Esophagus muscularis mucosa (tissue), 4 donors: ENCODE data around the gene HIVEP1. TPM values are rescaled to one million over a fixed set of nuclear protein-coding genes. Genes with fewer than 3 reads are reported as not detected.
"Not testable (repeated sequence)": the region's sequence is repeated elsewhere in the genome, so short reads cannot be mapped to it uniquely, and the experiment has no call there.

Experiments used
- DNase-seq: peaks from one replicate; pipeline ENCODE4 v3.0.0-alpha.2; 2017; ENCODE audit errors: extremely low spot score
- H3K27ac ChIP-seq, 4 donors: fragments of 200-600 bp; sonication (generic); replicated peaks in 1 of 4; 1 replicate in 3 of 4; 2 replicates in 1 of 4; pipeline ENCODE4 v1.5.1; 2016 to 2019; ENCODE audit warnings: mild to moderate bottlenecking in 1 of 4
- H3K27me3 ChIP-seq, 4 donors: fragments of 200-600 bp; sonication (generic); one replicate each; pipeline versions ENCODE4 v1.5.1 to v1.6.0; 2016 to 2019
- H3K36me3 ChIP-seq, 4 donors: fragments of 200-600 bp; sonication (generic); one replicate each; pipeline ENCODE4 v1.5.1; 2016 to 2019
- H3K4me1 ChIP-seq, 4 donors: fragments of 200-600 bp; sonication (generic); one replicate each; pipeline ENCODE4 v1.5.1; 2016 to 2019
- H3K4me3 ChIP-seq, 4 donors: fragments of 200-600 bp; sonication (generic); 1 replicate in 2 of 4; 2 replicates in 2 of 4; pipeline ENCODE4 v1.5.1; 2016 to 2019; ENCODE audit warnings: mild to moderate bottlenecking in 4 of 4, moderate library complexity in 1 of 4
- H3K9me3 ChIP-seq, 4 donors: fragments of 200-600 bp; sonication (generic); 1 replicate in 3 of 4; 2 replicates in 1 of 4; pipeline ENCODE4 v1.5.1; 2016 to 2019
- CTCF ChIP-seq, 3 experiments: fragments of 200-600 bp in 2 of 3; fragments of 450-650 bp in 1 of 3; sonication (generic) in 2 of 3; IDR thresholded peaks; one replicate each; pipeline ENCODE4 v1.5.1; 2017 to 2019; ENCODE audit warnings: antibody characterized with exemption in 3 of 3, mild to moderate bottlenecking in 2 of 3, moderate library complexity in 1 of 3
- EP300 ChIP-seq: sonication (generic); formaldehyde crosslinking; IDR thresholded peaks from one replicate; pipeline ENCODE4 v1.6.1; 2017; ENCODE audit warnings: antibody characterized with exemption
- POLR2A ChIP-seq: fragments of 450-650 bp; IDR thresholded peaks from one replicate; pipeline ENCODE4 v1.6.1; 2017; ENCODE audit warnings: antibody characterized with exemption, moderate library complexity, mild to moderate bottlenecking, low read depth
- POLR2AphosphoS5 ChIP-seq, 2 donors: sonication (generic); formaldehyde crosslinking; IDR thresholded peaks; one replicate each; pipeline ENCODE4 v1.6.1; 2017; ENCODE audit warnings: antibody characterized with exemption in 2 of 2
- WGBS: methylation state at CpG from one replicate; pipeline ENCODE4 v1.1.5; 2018; 5-methylcytosine and 5-hydroxymethylcytosine counted together
- intact Hi-C: fragments of 100-400 bp; cut with DNase I; formaldehyde crosslinking; loops from one replicate; pipeline ENCODE4 v1.15.1; 2023
- total RNA-seq, 4 donors: library from RNA; depleted of rRNA; stranded (reverse); fragments of >200 nt; gene quantifications; one replicate each; pipeline versions ENCODE4 v1.1.0 to v1.2.1, GENCODE V29; 2016

HIVEP1 gene
- total RNA-seq, 4 donors from 2014 or later = 16.2 to 28.3 (median 25.1) TPM

DNA sequence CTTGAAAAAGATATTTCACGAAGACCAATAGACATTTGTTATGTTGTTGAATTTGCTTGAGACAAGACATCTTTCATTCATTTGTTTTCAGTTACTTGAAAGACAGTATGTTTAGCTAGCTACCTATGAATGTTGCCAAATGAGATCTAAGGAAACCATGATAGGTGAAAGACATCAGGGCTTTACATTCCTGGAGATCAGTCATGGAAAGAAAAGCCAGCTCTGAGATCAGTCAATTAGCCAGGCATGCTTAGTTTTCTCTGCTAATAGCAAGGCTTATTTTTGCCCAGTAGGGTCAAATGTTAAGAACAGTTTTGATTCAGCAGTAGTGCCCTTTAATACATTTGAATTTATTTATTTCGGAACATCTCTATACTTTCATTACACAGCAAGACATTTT lies 161.5 kb downstream of the HIVEP1 start:
- Histone ChIP-seq H3K27ac (no peak overlapping the region), H3K36me3 (no peaks in the 10 kb centered on the region), H3K4me1 (no peaks in the 10 kb centered on the region), H3K27me3 (no peaks in the 10 kb centered on the region), H3K9me3 (no peaks in the 10 kb centered on the region), H3K4me3 (no peak overlapping the region)
- no peak for TF ChIP-seq CTCF (IDR thresholded peaks at IDR 0.05)
- TF ChIP-seq POLR2AphosphoS5 (IDR thresholded peaks at IDR 0.05) = no peak
- intact Hi-C loops = no loop called here
- WGBS = 75% methylated on average over 2 of the region's 2 CpGs
- no peak for DNase-seq

DNA sequence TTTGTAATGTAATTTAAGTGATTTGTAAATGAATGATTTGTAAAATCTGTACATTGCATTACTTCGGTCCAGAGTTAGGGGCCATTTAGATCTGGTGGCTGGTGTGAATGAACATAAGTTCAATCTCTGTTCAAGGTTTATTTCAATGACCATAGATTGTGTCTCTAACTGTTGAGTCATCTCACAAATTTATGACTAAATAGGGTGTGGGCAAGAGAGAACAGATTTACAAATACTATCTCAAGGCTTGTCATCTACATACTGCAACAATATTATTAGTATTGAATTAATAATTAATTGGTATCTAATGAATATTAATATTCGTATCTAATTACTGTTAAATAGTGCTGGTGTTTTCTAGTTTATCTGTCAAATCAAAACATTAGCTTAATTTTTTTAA lies 162.8 kb downstream of the HIVEP1 start:
- no peak for DNase-seq
- no peaks in the 10 kb centered on the region for H3K9me3 ChIP-seq
- H3K27ac ChIP-seq = no peak overlapping the region
- no peaks in the 10 kb centered on the region for H3K36me3 ChIP-seq
- H3K4me1 ChIP-seq = no peaks in the 10 kb centered on the region
- intact Hi-C loops = no loop called here
- no peak overlapping the region for H3K4me3 ChIP-seq
- TF ChIP-seq POLR2AphosphoS5 (IDR thresholded peaks at IDR 0.05) (no peak), CTCF (IDR thresholded peaks at IDR 0.05) (no peak), EP300 (no peak), POLR2A (no peak)
- no peaks in the 10 kb centered on the region for H3K27me3 ChIP-seq
- 94% methylated on average over 2 of the region's 2 CpGs for WGBS

- Histone ChIP-seq H3K27ac (no peak overlapping the region), H3K27me3 (no peaks in the 10 kb centered on the region), H3K9me3 (no peaks in the 10 kb centered on the region), H3K4me1 (no peaks in the 10 kb centered on the region), H3K36me3 (no peaks in the 10 kb centered on the region), H3K4me3 (no peak overlapping the region)
- WGBS = 97% methylated on average over 8 of the region's 8 CpGs
- no peak for DNase-seq
- no peak for TF ChIP-seq CTCF (IDR thresholded peaks at IDR 0.05)
- TF ChIP-seq EP300 = no peak
- TF ChIP-seq POLR2A = no peak
- TF ChIP-seq POLR2AphosphoS5 (IDR thresholded peaks at IDR 0.05) = no peak
- intact Hi-C loops = no loop called here
Measured at GRCh38 chr6:12175626-12176025, 163.5 kb downstream of the HIVEP1 start.

DNA sequence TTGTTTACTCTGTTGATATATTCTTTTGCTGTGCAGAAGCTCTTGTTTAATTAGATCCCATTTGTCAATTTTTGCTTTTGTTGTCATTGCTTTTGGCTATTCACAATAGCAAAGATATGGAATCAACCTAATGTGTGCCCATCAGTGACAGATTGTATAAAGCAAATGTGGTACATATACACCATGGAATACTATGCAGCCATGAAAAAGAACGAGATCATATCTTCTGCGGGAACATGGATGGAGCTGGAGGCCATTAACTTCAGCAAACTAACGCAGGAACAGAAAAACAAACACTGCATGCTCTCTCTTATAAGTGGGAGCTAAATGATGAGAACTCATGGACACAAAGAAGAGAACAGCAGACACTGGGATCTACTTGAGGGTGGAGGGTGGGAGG lies 164.7 kb downstream of the HIVEP1 start:
- 95% methylated on average over 3 of the region's 3 CpGs for WGBS
- H3K4me3 ChIP-seq, H3K9me3 ChIP-seq, H3K36me3 ChIP-seq, H3K4me1 ChIP-seq, intact Hi-C loops, H3K27ac ChIP-seq, DNase-seq, H3K27me3 ChIP-seq: not testable (repeated sequence)

DNA sequence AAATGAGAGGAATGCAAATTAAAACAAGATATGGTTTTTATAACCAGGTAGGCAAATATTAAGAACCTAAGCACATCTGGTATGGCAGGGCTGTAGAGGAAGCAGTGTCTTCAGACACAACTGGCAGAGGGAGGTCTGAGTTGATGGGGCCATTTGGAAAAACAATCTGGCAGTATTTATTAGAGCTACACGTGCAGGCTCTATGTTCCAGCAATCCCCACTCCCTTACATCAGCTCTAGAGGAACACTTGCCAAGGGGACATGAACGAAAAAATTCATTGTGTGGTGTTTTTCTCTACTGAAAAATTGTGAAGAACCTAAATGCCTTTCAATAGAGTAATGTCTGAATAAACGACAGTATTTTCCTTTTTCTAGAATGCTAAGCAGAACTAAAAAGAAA lies 166.4 kb downstream of the HIVEP1 start:
- Histone ChIP-seq H3K27ac (no peak overlapping the region), H3K27me3 (no peaks in the 10 kb centered on the region), H3K36me3 (no peaks in the 10 kb centered on the region), H3K9me3 (no peaks in the 10 kb centered on the region), H3K4me1 (no peaks in the 10 kb centered on the region), H3K4me3 (no peak overlapping the region)
- no peak for DNase-seq
- WGBS = 42% methylated on average over 3 of the region's 3 CpGs
- intact Hi-C loops = no loop called here
- TF ChIP-seq POLR2AphosphoS5 (IDR thresholded peaks at IDR 0.05) = no peak
- no peak for TF ChIP-seq EP300
- no peak for TF ChIP-seq POLR2A
- no peak for TF ChIP-seq CTCF (IDR thresholded peaks at IDR 0.05)
